Neutrophil (primary cell): ENCODE measurements around the gene MINAR1.

Source experiments
- H3K27ac ChIP-seq: fragments of 200-600 bp; sonication (generic); 2 replicates; pipeline ENCODE4 v1.5.1; 2016; ENCODE audit warnings: mild to moderate bottlenecking, moderate library complexity
- H3K27me3 ChIP-seq: fragments of 200-600 bp; sonication (generic); 2 replicates; pipeline ENCODE4 v1.6.0; 2016; ENCODE audit warnings: mild to moderate bottlenecking
- H3K36me3 ChIP-seq: fragments of 200-600 bp; sonication (generic); 2 replicates; pipeline ENCODE4 v1.5.1; 2017
- H3K4me1 ChIP-seq, 2 experiments: fragments of 200-600 bp in 1 of 2; sonication (generic) in 1 of 2; 1 replicate in 1 of 2; 2 replicates in 1 of 2; pipeline versions ENCODE4 v1.5.1 to v1.6.1; 2013 to 2016; ENCODE audit warnings: low read depth in 1 of 2, low read length in 1 of 2, mild to moderate bottlenecking in 1 of 2, moderate library complexity in 1 of 2; ENCODE audit not compliant: control insufficient read depth in 1 of 2, insufficient read depth in 1 of 2
- H3K4me3 ChIP-seq, 2 experiments: fragments of 200-600 bp in 1 of 2; sonication (generic) in 1 of 2; 1 replicate in 1 of 2; 2 replicates in 1 of 2; pipeline ENCODE4 v1.5.1; 2013 to 2016; ENCODE audit warnings: low read depth in 1 of 2, low read length in 1 of 2, mild to moderate bottlenecking in 1 of 2, moderate library complexity in 1 of 2
- H3K9me3 ChIP-seq: fragments of 200-600 bp; sonication (generic); 2 replicates; pipeline ENCODE4 v1.5.1; 2016
- TF ChIP-seq, protein P1 (sequence below): fragments of 200-600 bp; sonication (generic); IDR thresholded peaks from 2 replicates; pipeline ENCODE4 v1.5.1; 2016; ENCODE audit warnings: antibody characterized with exemption

The MINAR1 gene

DNA sequence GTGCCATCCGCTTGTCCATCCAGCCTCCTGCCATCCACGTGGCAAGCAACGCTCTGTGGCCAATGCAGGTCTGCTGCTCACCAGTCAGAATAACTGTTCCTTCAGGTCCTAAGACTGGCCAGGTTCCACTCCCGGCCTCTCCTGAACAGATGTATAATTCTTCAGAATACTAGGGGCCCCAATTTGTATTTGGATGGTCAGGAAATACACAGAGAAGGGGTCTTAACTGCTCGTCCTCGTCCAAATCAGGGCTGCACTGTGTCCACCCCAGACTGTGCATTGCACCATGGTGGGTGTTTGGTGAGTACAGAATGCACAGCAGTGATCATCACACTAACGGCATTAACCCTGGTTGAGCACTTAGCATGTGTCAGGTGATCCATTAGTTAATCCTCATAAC, 46.0 kb downstream of the MINAR1 start:
- no peak overlapping the region for H3K27ac ChIP-seq
- H3K4me3 ChIP-seq, result no peak overlapping the region
- H3K9me3 ChIP-seq, result no peaks in the 10 kb centered on the region
- H3K36me3 ChIP-seq, result no peaks in the 10 kb centered on the region
- TF ChIP-seq, protein P1, sequence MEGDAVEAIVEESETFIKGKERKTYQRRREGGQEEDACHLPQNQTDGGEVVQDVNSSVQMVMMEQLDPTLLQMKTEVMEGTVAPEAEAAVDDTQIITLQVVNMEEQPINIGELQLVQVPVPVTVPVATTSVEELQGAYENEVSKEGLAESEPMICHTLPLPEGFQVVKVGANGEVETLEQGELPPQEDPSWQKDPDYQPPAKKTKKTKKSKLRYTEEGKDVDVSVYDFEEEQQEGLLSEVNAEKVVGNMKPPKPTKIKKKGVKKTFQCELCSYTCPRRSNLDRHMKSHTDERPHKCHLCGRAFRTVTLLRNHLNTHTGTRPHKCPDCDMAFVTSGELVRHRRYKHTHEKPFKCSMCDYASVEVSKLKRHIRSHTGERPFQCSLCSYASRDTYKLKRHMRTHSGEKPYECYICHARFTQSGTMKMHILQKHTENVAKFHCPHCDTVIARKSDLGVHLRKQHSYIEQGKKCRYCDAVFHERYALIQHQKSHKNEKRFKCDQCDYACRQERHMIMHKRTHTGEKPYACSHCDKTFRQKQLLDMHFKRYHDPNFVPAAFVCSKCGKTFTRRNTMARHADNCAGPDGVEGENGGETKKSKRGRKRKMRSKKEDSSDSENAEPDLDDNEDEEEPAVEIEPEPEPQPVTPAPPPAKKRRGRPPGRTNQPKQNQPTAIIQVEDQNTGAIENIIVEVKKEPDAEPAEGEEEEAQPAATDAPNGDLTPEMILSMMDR, result no peak
- H3K27me3 ChIP-seq, result peaks cover 41% of the 10 kb centered on the region
- H3K4me1 ChIP-seq, result no peaks in the 10 kb centered on the region

DNA sequence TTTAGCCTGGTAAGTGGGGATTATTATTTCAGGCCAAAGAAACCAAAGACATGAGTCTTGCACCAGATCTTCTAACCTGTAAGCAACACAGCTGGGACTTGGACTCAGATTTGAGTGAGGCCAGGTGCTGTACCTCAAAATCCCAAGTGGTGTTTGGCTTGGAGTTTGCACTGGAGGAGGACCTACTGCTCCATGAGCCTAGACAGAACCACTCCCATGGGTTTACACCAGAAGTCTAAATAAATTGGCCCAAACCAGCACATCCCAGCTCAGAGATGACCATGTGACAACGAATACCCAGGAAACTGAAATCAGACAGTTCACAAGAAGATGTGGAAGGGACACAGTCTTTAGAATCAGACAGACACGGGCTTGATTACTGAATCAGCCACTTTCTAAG, 47.5 kb downstream of the MINAR1 start:
- H3K4me1 ChIP-seq, result no peaks in the 10 kb centered on the region
- H3K36me3 ChIP-seq, result no peaks in the 10 kb centered on the region
- H3K27ac ChIP-seq, result no peak overlapping the region
- TF ChIP-seq, protein P1, result no peak
- H3K27me3 ChIP-seq, result peaks cover 51% of the 10 kb centered on the region
- H3K4me3 ChIP-seq, result no peak overlapping the region
- H3K9me3 ChIP-seq, result no peaks in the 10 kb centered on the region

GRCh38 chr15:79481793-79482192, 49.7 kb downstream of the MINAR1 start:
- H3K27me3 ChIP-seq, result peaks cover 38% of the 10 kb centered on the region
- no peak overlapping the region for H3K4me3 ChIP-seq
- TF ChIP-seq, protein P1, result no peak

More at GRCh38 chr15:79481793-79482192, 49.7 kb downstream of the MINAR1 start:
- Histone ChIP-seq H3K36me3 (no peaks in the 10 kb centered on the region), H3K9me3 (no peaks in the 10 kb centered on the region), H3K4me1 (no peaks in the 10 kb centered on the region), H3K27ac (no peak overlapping the region)
